Motor neuron (in vitro differentiated cells): ENCODE measurements around the gene XKR7. TPM values are rescaled to one million over a fixed set of nuclear protein-coding genes. Genes with fewer than 3 reads are reported as not detected.

Experiments
- ATAC-seq, 8 experiments: fragments of 200-7000 bp; cut with Tn5 transposase; replicated peaks in 6 of 8; 2 replicates each; pipeline ENCODE4 v1.8.0; 2021; ENCODE audit warnings: mild to moderate bottlenecking in 8 of 8, moderate library complexity in 8 of 8
- H3K27ac ChIP-seq, 2 donors: fragments of 250-450 bp; sonication (Bioruptor Pico); 2 replicates each; pipeline ENCODE4 v1.9.0; 2021; ENCODE audit warnings: antibody characterized with exemption in 2 of 2, mild to moderate bottlenecking in 2 of 2, moderate library complexity in 1 of 2
- H3K4me1 ChIP-seq, 2 donors: fragments of 250-450 bp; sonication (Bioruptor Pico); replicated peaks in 1 of 2; 2 replicates each; pipeline ENCODE4 v1.6.1; 2021; ENCODE audit warnings: antibody characterized with exemption in 2 of 2, mild to moderate bottlenecking in 2 of 2, moderate library complexity in 1 of 2
- H3K4me3 ChIP-seq, 5 donors: fragments of 250-450 bp; sonication (Bioruptor Pico); 2 replicates each; pipeline ENCODE4 v1.9.0; 2021; ENCODE audit warnings: antibody characterized with exemption in 5 of 5, mild to moderate bottlenecking in 5 of 5, moderate library complexity in 4 of 5
- WGBS, 10 experiments: fragments of 450-650 bp; shearing (Covaris generic); methylation state at CpG; one replicate each; pipeline ENCODE4 v1.0.0; 2022; 5-methylcytosine and 5-hydroxymethylcytosine counted together
- in situ Hi-C, 9 experiments: fragments of 400-800 bp; cut with MboI; loops; one replicate each; pipeline ENCODE4 v1.15.0; 2021; ENCODE audit warnings: low sequenced_read_pairs in 9 of 9, low pct_unique_long_range_greater_than_20kb in 2 of 9; ENCODE audit not compliant: unreplicated experiment in 9 of 9
- total RNA-seq, 8 experiments: library from RNA; unstranded; fragments of 300-600 nt; gene quantifications; 2 replicates each; pipeline versions ENCODE4 v1.2.3 to v1.2.4, GENCODE V29; 2022

The XKR7 gene
- total RNA-seq, 8 experiments from 2014 or later: 0.13 to 35.6 (median 9.1) TPM

- in situ Hi-C loops: loop anchor here in 2 of 9 experiments (10.0 to 25.0 kb wide), 3 partner anchors 88 to 112 kb away; partner anchors contain the start of genes DUSP15 (in 1 of the 2), HCK (in 1 of the 2) and TTLL9 (in 1 of the 2)
- H3K4me3 ChIP-seq: peak overlapping the region in 1 of 5 donors; percentile 95
- H3K27ac ChIP-seq: no peak overlapping the region
- H3K4me1 ChIP-seq: peaks cover 7 to 8% of the 10 kb centered on the region in 2 donors
- 75 to 94% (median 87%) methylated on average over 3 to 6 of the region's 9 CpGs; no CpG with 5 or more reads in 1 of the 10 experiments for WGBS, 10 experiments
- ATAC-seq: no peak
Measured at GRCh38 chr20:31949877-31950646, 17.9 kb upstream of the XKR7 start.

GRCh38 chr20:31951203-31951529, 16.8 kb upstream of the XKR7 start:
- no peak for ATAC-seq
- peaks cover 7 to 8% of the 10 kb centered on the region in 2 donors for H3K4me1 ChIP-seq
- in situ Hi-C loops: loop anchor here in 2 of 9 experiments (10.0 to 25.0 kb wide), 3 partner anchors 89 to 111 kb away; partner anchors contain the start of genes DUSP15 (in 1 of the 2), HCK (in 1 of the 2) and TTLL9 (in 1 of the 2)
- 0 to 25% (median 8%) methylated on average over 1 to 3 of the region's 6 CpGs; no CpG with 5 or more reads in 3 of the 10 experiments for WGBS, 10 experiments
- peak overlapping the region; percentile 75 to 77 for H3K27ac ChIP-seq
- H3K4me3 ChIP-seq: peak overlapping the region; percentile 60 to 95 (median 88)

GRCh38 chr20:31951530-31952453, 16.2 kb upstream of the XKR7 start, which contains the start of gene PDRG1:
TSS of gene PDRG1 (minus strand) at chr20:31952046. CDS start at chr20:31951961, 85 bp downstream.
- in situ Hi-C loops: loop anchor here in 2 of 9 experiments (10.0 to 25.0 kb wide), 3 partner anchors 89 to 111 kb away; partner anchors contain the start of genes DUSP15 (in 1 of the 2), HCK (in 1 of the 2) and TTLL9 (in 1 of the 2)
- ATAC-seq: peak; percentile 83 to 98 (median 96)
- H3K27ac ChIP-seq: peak within 1 kb of the TSS; percentile 75 to 77

GRCh38 chr20:31953556-31954148, 14.3 kb upstream of the XKR7 start:
- in situ Hi-C loops: loop anchor here in 2 of 9 experiments (10.0 to 25.0 kb wide), 3 partner anchors 91 to 109 kb away; partner anchors contain the start of genes DUSP15 (in 1 of the 2), HCK (in 1 of the 2) and TTLL9 (in 1 of the 2)
- no peak for ATAC-seq
- H3K4me1 ChIP-seq: peaks cover 7 to 8% of the 10 kb centered on the region in 2 donors
- no peak overlapping the region for H3K27ac ChIP-seq
- WGBS, 10 experiments: 0 to 83% (median 53%) methylated on average over 1 to 4 of the region's 6 CpGs; no CpG with 5 or more reads in 2 of the 10 experiments
- no peak overlapping the region for H3K4me3 ChIP-seq

More at GRCh38 chr20:31951530-31952453, 16.2 kb upstream of the XKR7 start, which contains the start of gene PDRG1:
- 0 to 14% (median 0%) methylated on average over 1 to 14 of the region's 63 CpGs; no CpG with 5 or more reads in 3 of the 10 experiments for WGBS, 10 experiments
- peak within 1 kb of the TSS; percentile 60 to 95 (median 88) for H3K4me3 ChIP-seq
- peaks cover 7 to 8% of the 10 kb centered on the region in 2 donors for H3K4me1 ChIP-seq

GRCh38 chr20:31954500-31954899, 13.5 kb upstream of the XKR7 start:
- Histone ChIP-seq H3K4me1 (peaks cover 7 to 8% of the 10 kb centered on the region in 2 donors), H3K4me3 (no peak overlapping the region), H3K27ac (no peak overlapping the region)
- no peak for ATAC-seq
- in situ Hi-C loops: loop anchor here in 2 of 9 experiments (10.0 to 25.0 kb wide), 3 partner anchors 92 to 108 kb away; partner anchors contain the start of genes DUSP15 (in 1 of the 2), HCK (in 1 of the 2) and TTLL9 (in 1 of the 2)
- 0 to 89% (median 41%) methylated on average over 1 of the region's 1 CpG; no CpG with 5 or more reads in 2 of the 10 experiments for WGBS, 10 experiments

GRCh38 chr20:31956556-31957526, 11.1 kb upstream of the XKR7 start:
- ATAC-seq: peak in 2 of 8 experiments; percentile 51 to 62
- Histone ChIP-seq H3K27ac (no peak overlapping the region), H3K4me1 (no peaks in the 10 kb centered on the region), H3K4me3 (no peak overlapping the region)
- 0 to 79% (median 36%) methylated on average over 1 to 8 of the region's 11 CpGs; no CpG with 5 or more reads in 1 of the 10 experiments for WGBS, 10 experiments
- in situ Hi-C loops: loop anchor here in 2 of 9 experiments (10.0 to 25.0 kb wide), 3 partner anchors 95 to 105 kb away; partner anchors contain the start of genes DUSP15 (in 1 of the 2), HCK (in 1 of the 2) and TTLL9 (in 1 of the 2)

GRCh38 chr20:31962761-31963160, 5.2 kb upstream of the XKR7 start:
- ATAC-seq: peak in 1 of 8 experiments; percentile 32
- Histone ChIP-seq H3K27ac (peak overlapping the region in 1 of 2 donors; percentile 19), H3K4me3 (no peak overlapping the region), H3K4me1 (peaks cover 14 to 28% of the 10 kb centered on the region in 2 donors)
- WGBS, 10 experiments: 0 to 50% methylated on average over 1 of the region's 2 CpGs; no CpG with 5 or more reads in 8 of the 10 experiments
- in situ Hi-C loops: loop anchor here in 2 of 9 experiments (25.0 kb wide), 2 partner anchors 100 kb away; partner anchors contain the start of genes DUSP15 (in 1 of the 2), HCK (in 1 of the 2) and TTLL9 (in 1 of the 2)

- 4 to 80% (median 59%) methylated on average over 2 to 6 of the region's 6 CpGs for WGBS, 10 experiments
- ATAC-seq: no peak
- H3K27ac ChIP-seq: no peak overlapping the region
- in situ Hi-C loops: loop anchor here in 2 of 9 experiments (25.0 kb wide), 2 partner anchors 98 to 102 kb away; partner anchors contain the start of genes DUSP15 (in 1 of the 2), HCK (in 1 of the 2) and TTLL9 (in 1 of the 2)
- H3K4me3 ChIP-seq: no peak overlapping the region
- H3K4me1 ChIP-seq: peaks cover 14 to 28% of the 10 kb centered on the region in 2 donors
Measured at GRCh38 chr20:31963889-31964288, 4.1 kb upstream of the XKR7 start.

- Histone ChIP-seq H3K27ac (peak overlapping the region; percentile 57 to 73), H3K4me3 (peak overlapping the region; percentile 59 to 91 (median 71)), H3K4me1 (peaks cover 14 to 40% of the 10 kb centered on the region in 2 donors)
- WGBS, 10 experiments: 0 to 46% (median 0%) methylated on average over 1 to 5 of the region's 5 CpGs; no CpG with 5 or more reads in 1 of the 10 experiments
- peak in 5 of 8 experiments; percentile 27 to 56 (median 49) for ATAC-seq
- in situ Hi-C loops: loop anchor here in 2 of 9 experiments (25.0 kb wide), 2 partner anchors 95 to 105 kb away; partner anchors contain the start of genes DUSP15 (in 1 of the 2), HCK (in 1 of the 2) and TTLL9 (in 1 of the 2)
Measured at GRCh38 chr20:31966991-31967655, 828 bp upstream of the XKR7 start.
